IPS DF 19.7 (cell line): ENCODE measurements around the gene PIPOX.
A peak's percentile ranks its signal among the peaks of the same experiment; 100 is the strongest.

Experiments
- DNase-seq: peaks from one replicate; pipeline ENCODE4 v3.0.0-alpha.2; 2013; ENCODE audit warnings: low read depth, low spot score

The PIPOX gene

GRCh38 chr17:29042679-29043538 is at the start of gene PIPOX:
Gene PIPOX, plus strand, starts transcription at chr17:29043141. Its CDS starts 85 bp downstream, at chr17:29043226.
- peak; percentile 98 for DNase-seq

GRCh38 chr17:28993645-28994426 is 49.1 kb upstream of the PIPOX start:
- DNase-seq = no peak

DNA sequence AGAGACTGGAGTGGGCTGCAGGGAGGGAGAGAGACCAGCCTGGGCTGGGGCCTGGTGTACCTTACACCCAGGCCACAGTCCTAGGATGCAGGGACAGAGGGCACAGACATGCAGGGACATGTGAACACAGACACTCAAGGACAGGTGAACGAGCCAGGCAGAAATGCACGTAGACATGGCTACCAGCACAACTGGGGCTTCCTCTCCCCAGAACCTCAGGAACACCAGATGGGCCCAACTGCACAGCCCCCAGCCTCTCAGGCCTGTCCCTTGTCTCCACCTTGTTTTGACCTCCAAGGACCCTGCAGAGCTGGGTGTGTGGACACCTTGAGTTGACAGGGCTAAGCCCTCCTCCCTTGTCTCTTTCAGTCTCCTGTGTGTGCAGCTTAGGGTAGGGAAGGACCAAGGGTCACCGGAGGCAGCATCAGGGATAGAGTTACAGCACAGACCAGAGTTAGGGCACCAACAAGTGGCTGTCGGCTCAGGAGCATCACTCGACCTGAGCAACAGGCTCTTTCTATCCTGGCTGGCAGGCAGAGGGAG is 46.3 kb upstream of the PIPOX start:
- DNase-seq = no peak

DNA sequence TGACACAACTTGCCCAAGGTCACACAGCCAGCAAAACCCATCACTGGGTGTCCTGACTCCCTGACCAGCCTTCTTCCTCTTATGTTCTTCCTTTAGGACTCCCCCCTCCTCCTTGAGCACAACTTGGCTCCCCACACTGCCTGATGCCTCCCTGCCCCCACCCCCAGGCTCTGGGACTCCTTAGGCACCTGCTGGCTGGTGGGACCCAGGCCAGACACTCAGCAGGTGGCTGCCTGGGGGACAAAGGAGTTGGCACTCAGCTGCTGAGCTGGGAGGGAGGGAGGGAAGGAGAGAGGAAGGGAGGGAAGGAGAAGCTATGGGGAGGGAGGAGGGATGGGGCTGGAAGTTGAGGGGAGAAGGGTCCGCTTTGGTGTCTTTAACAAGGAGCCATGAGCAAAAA is 45.1 kb upstream of the PIPOX start:
- no peak for DNase-seq

GRCh38 chr17:28999206-28999605 is 43.7 kb upstream of the PIPOX start:
- DNase-seq = no peak

DNA sequence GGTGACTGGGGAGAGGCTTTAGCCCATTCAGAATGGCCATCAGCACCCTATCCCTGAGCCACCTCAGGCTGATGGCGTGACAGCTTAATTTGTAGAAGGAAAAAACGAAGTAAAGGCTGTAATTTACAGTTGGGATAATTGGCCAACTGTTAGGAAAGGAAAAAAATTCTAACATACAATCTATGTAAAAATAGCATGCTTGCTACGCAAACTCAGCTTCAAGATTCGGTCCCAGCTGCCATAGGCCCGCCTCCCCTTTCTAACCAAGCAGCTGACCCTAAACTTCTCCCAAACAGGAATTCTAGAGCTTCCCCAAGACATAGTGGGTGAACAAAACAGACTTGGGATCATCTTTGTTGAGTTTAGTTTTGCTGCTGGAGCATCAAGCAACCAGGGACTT is 42.0 kb upstream of the PIPOX start:
- DNase-seq = no peak

DNA sequence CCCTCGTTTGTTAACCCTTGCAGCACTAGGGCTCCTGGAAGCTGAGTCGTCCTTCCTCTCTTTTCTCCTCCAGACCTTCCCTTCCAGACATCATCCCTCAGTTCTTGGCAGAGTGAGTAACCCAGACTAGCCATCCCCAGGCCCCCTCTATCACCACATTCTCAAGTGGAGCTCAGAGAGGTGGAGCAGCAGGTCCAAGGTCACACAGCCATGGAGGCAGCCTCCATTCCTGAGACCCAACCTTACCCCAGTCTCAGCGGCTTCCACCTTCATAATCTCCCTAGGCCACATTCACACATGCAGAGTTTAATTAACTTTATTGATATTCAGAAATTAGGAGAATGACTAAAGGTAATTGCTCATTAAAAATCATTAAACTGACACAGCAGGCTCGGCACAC is 40.1 kb upstream of the PIPOX start:
- no peak for DNase-seq

DNA sequence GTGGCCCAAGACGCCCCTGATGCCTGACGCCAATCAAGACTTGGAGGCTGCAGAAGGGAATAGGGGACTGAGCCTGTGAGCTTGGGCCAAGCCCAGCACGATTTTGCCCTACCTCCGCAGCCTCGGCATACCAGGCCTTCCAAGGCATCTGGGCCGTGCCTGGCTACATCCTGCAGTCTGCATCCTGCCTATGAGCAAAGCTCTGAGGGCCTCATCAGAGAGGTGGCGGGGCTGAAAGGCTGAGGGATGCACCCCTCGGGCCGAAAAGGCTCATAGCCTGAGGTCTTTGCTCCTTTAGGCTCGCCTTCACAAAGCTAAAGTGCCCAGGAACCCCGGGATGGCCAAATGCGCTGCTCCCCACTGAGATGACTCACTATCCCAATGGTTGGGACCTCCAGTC is 39.7 kb upstream of the PIPOX start:
- DNase-seq = no peak

GRCh38 chr17:29004081-29004692 is 38.8 kb upstream of the PIPOX start:
- no peak for DNase-seq

- no peak for DNase-seq
Measured at GRCh38 chr17:29005936-29006511, 36.9 kb upstream of the PIPOX start, which contains the start of gene SEZ6. Gene SEZ6, minus strand, starts transcription at chr17:29006033. Its CDS starts 164 bp downstream, at chr17:29005869.

DNA sequence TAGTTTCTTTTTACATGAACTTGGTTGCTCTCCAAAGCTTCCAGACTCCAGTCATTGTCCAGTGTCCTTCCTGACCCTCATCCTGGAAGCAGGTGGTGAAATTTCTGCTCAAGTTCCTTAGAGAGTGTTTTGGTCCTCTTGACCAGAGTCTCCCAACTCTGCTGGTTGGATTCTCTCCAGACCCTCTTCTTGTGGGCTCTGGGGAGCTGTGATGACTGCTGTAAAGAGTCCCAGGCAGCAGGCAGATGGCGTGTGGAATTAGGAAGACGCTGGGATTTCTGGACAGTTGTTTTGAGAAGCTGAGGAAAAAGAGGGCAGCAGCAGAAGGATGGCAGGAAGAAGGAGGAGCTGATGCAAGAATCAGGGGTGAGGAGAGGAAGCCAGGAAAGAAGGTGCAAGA is 35.5 kb upstream of the PIPOX start:
- DNase-seq = no peak

- no peak for DNase-seq
Measured at GRCh38 chr17:29007860-29008455, 35.0 kb upstream of the PIPOX start.

GRCh38 chr17:29008591-29008990 is 34.4 kb upstream of the PIPOX start:
- no peak for DNase-seq

DNA sequence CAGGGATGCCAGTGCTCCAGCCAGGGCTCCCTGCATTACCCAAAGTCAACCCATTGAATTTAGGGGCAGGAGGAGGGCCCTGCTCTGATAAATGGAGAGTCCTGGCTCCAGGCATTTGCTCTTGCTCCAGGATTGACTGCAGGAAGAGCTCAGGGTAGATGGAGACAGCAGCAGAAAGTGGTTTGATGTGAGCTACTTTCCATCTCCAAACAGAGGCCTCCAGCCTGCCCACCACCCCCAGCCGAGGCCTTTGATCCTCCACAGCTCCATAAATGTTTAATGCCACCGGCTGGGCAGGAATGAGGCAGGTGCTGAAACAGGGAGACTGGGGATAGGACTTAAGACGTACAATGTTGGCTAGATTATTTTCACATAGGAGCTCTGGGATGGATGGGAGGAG is 32.8 kb upstream of the PIPOX start:
- DNase-seq = no peak

- DNase-seq = no peak
Measured at GRCh38 chr17:29010586-29010985, 32.4 kb upstream of the PIPOX start.

DNA sequence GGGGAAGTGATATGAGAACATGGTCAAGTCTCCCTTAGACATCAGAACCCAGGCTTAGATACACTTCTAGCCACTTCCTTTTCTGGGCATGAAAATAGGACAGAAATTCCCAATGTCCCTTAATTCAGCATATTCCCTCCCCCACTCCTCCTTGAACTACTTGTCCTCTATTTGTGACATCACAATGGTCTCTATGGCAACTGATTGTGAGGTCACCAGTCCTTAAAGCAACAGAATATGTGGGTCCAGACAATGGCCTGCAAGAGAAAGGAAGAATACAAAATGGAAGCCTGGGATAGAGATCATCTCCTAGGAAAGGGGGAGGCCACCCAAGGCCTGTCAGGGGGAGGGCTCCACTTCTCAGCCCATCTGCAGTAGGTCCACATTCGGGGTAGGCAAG is 30.4 kb upstream of the PIPOX start:
- no peak for DNase-seq

GRCh38 chr17:29014716-29015115 is 28.2 kb upstream of the PIPOX start:
- DNase-seq = no peak

DNA sequence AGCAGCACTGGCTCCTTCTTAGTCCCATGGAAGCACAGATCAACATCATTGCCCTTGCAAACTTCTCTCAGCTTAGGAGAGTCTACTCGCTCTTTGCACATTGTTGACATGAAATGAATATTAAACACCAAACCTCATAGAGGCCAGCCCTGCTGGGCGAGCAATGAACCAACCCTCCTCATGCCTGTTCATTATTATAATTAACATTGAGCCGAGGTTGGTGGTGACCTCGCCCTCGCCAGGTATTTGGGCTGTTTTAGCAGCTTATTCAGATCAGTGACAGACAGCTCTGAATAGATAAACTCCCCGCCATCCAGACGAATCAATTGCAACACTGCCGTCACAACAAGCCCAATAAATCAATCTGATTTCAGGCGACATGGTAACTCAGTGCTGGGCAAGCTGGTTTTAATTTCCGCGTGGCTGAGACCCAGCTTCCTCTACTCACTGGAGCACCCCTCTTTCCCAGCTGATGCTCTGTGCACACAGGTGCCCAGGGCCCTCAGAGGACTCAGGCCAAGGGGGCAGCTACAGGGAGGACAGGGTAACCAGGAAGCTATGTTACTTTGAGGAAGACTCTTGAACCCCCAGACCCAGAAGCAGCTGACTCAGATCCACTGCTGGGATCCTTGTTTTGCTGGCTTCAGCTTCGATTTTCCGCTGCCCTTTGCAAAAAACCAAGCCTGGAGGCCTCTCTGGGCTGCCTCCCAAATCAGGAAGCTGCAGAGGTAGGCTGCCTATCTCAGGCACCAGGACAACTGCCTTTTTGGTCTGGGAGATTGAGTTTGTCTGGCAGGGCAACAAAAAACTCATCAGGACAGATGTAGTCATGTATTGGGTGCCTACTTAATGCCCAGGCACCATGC is 26.4 kb upstream of the PIPOX start:
- DNase-seq = no peak

GRCh38 chr17:29018788-29019474 is 24.0 kb upstream of the PIPOX start:
- DNase-seq = no peak
